NCI-H1436 treated with DMSO at 0.1 percent for 48 hours (cell line): Measurements from ENCODE around the gene MDM2.
"Not testable (repeated sequence)": the region's sequence is repeated elsewhere in the genome, so short reads cannot be mapped to it uniquely, and the experiment has no call there.

Experiments
- DNase-seq: peaks from one replicate; lab custom pipeline; 2025; lab: John Stamatoyannopoulos, UW

MDM2 gene

GRCh38 chr12:68827895-68828671, 20.1 kb downstream of the MDM2 start:
- no peak for DNase-seq

GRCh38 chr12:68828672-68829068, 20.7 kb downstream of the MDM2 start:
- no peak for DNase-seq

GRCh38 chr12:68831272-68831671, 23.3 kb downstream of the MDM2 start:
- no peak for DNase-seq

- no peak for DNase-seq
Observed at GRCh38 chr12:68831751-68832503, 23.9 kb downstream of the MDM2 start.

GRCh38 chr12:68832504-68832867, 24.5 kb downstream of the MDM2 start:
- no peak for DNase-seq

- DNase-seq: no peak
Observed at GRCh38 chr12:68833508-68833907, 25.5 kb downstream of the MDM2 start.

GRCh38 chr12:68835333-68835908, 27.4 kb downstream of the MDM2 start:
- DNase-seq: no peak

- DNase-seq: no peak
Observed at GRCh38 chr12:68837215-68837614, 29.2 kb downstream of the MDM2 start.

- no peak for DNase-seq
Observed at GRCh38 chr12:68838046-68838886, 30.3 kb downstream of the MDM2 start.

- no peak for DNase-seq
Observed at GRCh38 chr12:68839183-68840147, 31.5 kb downstream of the MDM2 start.

- DNase-seq: not testable (repeated sequence)
Observed at GRCh38 chr12:68841175-68841574, 33.2 kb downstream of the MDM2 start.

GRCh38 chr12:68841717-68842116, 33.7 kb downstream of the MDM2 start:
- DNase-seq: no peak

GRCh38 chr12:68842123-68842522, 34.1 kb downstream of the MDM2 start:
- DNase-seq: no peak

GRCh38 chr12:68842784-68843567, 35.0 kb downstream of the MDM2 start:
- no peak for DNase-seq

GRCh38 chr12:68844318-68844745, 36.4 kb downstream of the MDM2 start:
- DNase-seq: no peak

GRCh38 chr12:68844788-68845695, 37.1 kb downstream of the MDM2 start:
- no peak for DNase-seq

- DNase-seq: no peak
Observed at GRCh38 chr12:68846811-68847210, 38.8 kb downstream of the MDM2 start.

- DNase-seq: no peak
Observed at GRCh38 chr12:68850390-68850789, 42.4 kb downstream of the MDM2 start.
